NCI-H146 (cell line): Measurements from ENCODE around the gene GNPTG.

Experiments used
- DNase-seq: peaks from one replicate; lab custom pipeline; 2025; lab: John Stamatoyannopoulos, UW

GNPTG gene

GRCh38 chr16:1371054-1371978 is 19.6 kb downstream of the GNPTG start:
- no peak for DNase-seq

GRCh38 chr16:1372292-1372950 is 20.7 kb downstream of the GNPTG start:
- DNase-seq: no peak

- DNase-seq: no peak
These were observed 22.9 kb downstream of the GNPTG start for GRCh38 chr16:1374418-1375297.

- no peak for DNase-seq
These were observed 23.5 kb downstream of the GNPTG start for GRCh38 chr16:1375298-1375640.

- no peak for DNase-seq
These were observed 24.1 kb downstream of the GNPTG start for GRCh38 chr16:1375741-1376410.

GRCh38 chr16:1377406-1378010 is 25.8 kb downstream of the GNPTG start:
- no peak for DNase-seq

- DNase-seq: no peak
These were observed 26.5 kb downstream of the GNPTG start for GRCh38 chr16:1378087-1378803.

GRCh38 chr16:1378804-1379303 is 27.1 kb downstream of the GNPTG start:
- peak; percentile 56 for DNase-seq

- peak; percentile 81 for DNase-seq
These were observed 27.8 kb downstream of the GNPTG start for GRCh38 chr16:1379304-1380076.

GRCh38 chr16:1380195-1380594 is 28.5 kb downstream of the GNPTG start:
- DNase-seq: no peak

GRCh38 chr16:1381612-1382406 is 30.1 kb downstream of the GNPTG start:
- DNase-seq: no peak

GRCh38 chr16:1383556-1383955 is 31.8 kb downstream of the GNPTG start:
- no peak for DNase-seq

- no peak for DNase-seq
These were observed 33.5 kb downstream of the GNPTG start for GRCh38 chr16:1385232-1385631.

GRCh38 chr16:1387331-1387730 is 35.6 kb downstream of the GNPTG start:
- DNase-seq: no peak

- DNase-seq: no peak
These were observed 38.0 kb downstream of the GNPTG start for GRCh38 chr16:1389762-1390161.

GRCh38 chr16:1390239-1390779 is 38.6 kb downstream of the GNPTG start:
- no peak for DNase-seq

- DNase-seq: no peak
These were observed 41.1 kb downstream of the GNPTG start for GRCh38 chr16:1392826-1393225.

GRCh38 chr16:1393613-1394176 is 42.0 kb downstream of the GNPTG start:
- no peak for DNase-seq
